Transverse colon (tissue), 4 donors: ENCODE measurements around the gene SLC4A3. TPM values are rescaled to one million over a fixed set of nuclear protein-coding genes. Genes with fewer than 3 reads are reported as not detected.

ENCODE experiments used
- DNase-seq: peaks from one replicate; pipeline ENCODE4 v3.0.0-alpha.2; 2019
- H3K27ac ChIP-seq, 4 donors: fragments of 200-600 bp; sonication (generic); 2 replicates each; pipeline ENCODE4 v1.5.1; 2016 to 2018; ENCODE audit warnings: inconsistent platforms in 4 of 4
- H3K27me3 ChIP-seq: fragments of 200-600 bp; sonication (generic); 2 replicates; pipeline ENCODE4 v1.5.1; 2017; ENCODE audit warnings: inconsistent platforms
- H3K36me3 ChIP-seq, 4 donors: fragments of 200-600 bp; sonication (generic); 2 replicates each; pipeline ENCODE4 v1.5.1; 2017 to 2019; ENCODE audit warnings: inconsistent platforms in 4 of 4
- H3K4me1 ChIP-seq, 4 donors: fragments of 200-600 bp; sonication (generic); 2 replicates each; pipeline ENCODE4 v1.5.1; 2017 to 2020; ENCODE audit warnings: inconsistent platforms in 4 of 4
- H3K4me3 ChIP-seq, 4 donors: fragments of 200-600 bp; sonication (generic); 1 replicate in 1 of 4; 2 replicates in 3 of 4; pipeline versions ENCODE4 v1.5.1 to v1.6.1; 2017 to 2019; ENCODE audit warnings: inconsistent platforms in 4 of 4
- H3K9me3 ChIP-seq, 2 donors: fragments of 200-600 bp; sonication (generic); 2 replicates each; pipeline ENCODE4 v1.5.1; 2017 to 2019; ENCODE audit warnings: inconsistent platforms in 2 of 2
- CTCF ChIP-seq, 5 experiments: fragments of 200-600 bp in 3 of 5; fragments of 450-650 bp in 2 of 5; sonication (generic) in 3 of 5; IDR thresholded peaks; 1 replicate in 2 of 5; 2 replicates in 3 of 5; pipeline ENCODE4 v1.5.1; 2016 to 2017; ENCODE audit warnings: antibody characterized with exemption in 5 of 5, inconsistent platforms in 3 of 5, mild to moderate bottlenecking in 2 of 5, moderate library complexity in 1 of 5
- EP300 ChIP-seq: sonication (generic); formaldehyde crosslinking; IDR thresholded peaks from one replicate; pipeline ENCODE4 v1.6.1; 2017; ENCODE audit warnings: antibody characterized with exemption, low read depth
- POLR2A ChIP-seq: fragments of 450-650 bp; IDR thresholded peaks from one replicate; pipeline ENCODE4 v1.6.1; 2016; ENCODE audit warnings: antibody characterized with exemption, mild to moderate bottlenecking, moderate library complexity
- POLR2AphosphoS5 ChIP-seq, 3 donors: sonication (generic); formaldehyde crosslinking; IDR thresholded peaks; one replicate each; pipeline ENCODE4 v1.6.1; 2016; ENCODE audit warnings: antibody characterized with exemption in 3 of 3
- WGBS, 2 donors: methylation state at CpG; one replicate each; pipeline ENCODE4 v1.1.5; 2018; ENCODE audit warnings: low coverage in 1 of 2; 5-methylcytosine and 5-hydroxymethylcytosine counted together
- in situ Hi-C, 4 donors: fragments of 200-750 bp; cut with MboI; loops; one replicate each; pipeline versions ENCODE4 v1.15.0 to v1.15.1; 2017; ENCODE audit warnings: low sequenced_read_pairs in 3 of 4, low pct_ligation_motif_present in 1 of 4, low pct_unique_long_range_greater_than_20kb in 1 of 4
- intact Hi-C: fragments of 100-400 bp; cut with DNase I; formaldehyde crosslinking; loops from one replicate; pipeline ENCODE4 v1.15.1; 2023; ENCODE audit warnings: low total_unique reads
- total RNA-seq, 4 donors: library from RNA; depleted of rRNA; stranded (reverse); fragments of >200 nt; gene quantifications; one replicate each; pipeline ENCODE4 v1.1.0, GENCODE V29; 2016

The SLC4A3 gene
- total RNA-seq, 4 donors from 2014 or later: 0.32 to 25.9 (median 0.68) TPM; not detected in 1

- intact Hi-C loops: loop anchor here (5.0 kb wide), 1 partner anchor 91 kb away; no protein-coding TSS in a partner anchor
- H3K4me3 ChIP-seq: no peak overlapping the region
- 75 to 78% methylated on average over 6 to 7 of the region's 7 CpGs for WGBS, 2 donors
- TF ChIP-seq CTCF (IDR thresholded peaks at IDR 0.05) (no peak), POLR2AphosphoS5 (IDR thresholded peaks at IDR 0.05) (no peak), POLR2A (no peak), EP300 (no peak)
- no peak for DNase-seq
- H3K4me1 ChIP-seq: peaks cover 0 to 12% (median 1%) of the 10 kb centered on the region in 4 donors
- no peaks in the 10 kb centered on the region for H3K9me3 ChIP-seq
- H3K36me3 ChIP-seq: no peaks in the 10 kb centered on the region
- peaks cover 3% of the 10 kb centered on the region for H3K27me3 ChIP-seq
- H3K27ac ChIP-seq: no peak overlapping the region
- in situ Hi-C loops: loop anchor here in 1 of 4 donors (10.0 kb wide), 1 partner anchor 108 kb away; no protein-coding TSS in a partner anchor
Observed at GRCh38 chr2:219643084-219643473, 15.6 kb downstream of the SLC4A3 start.

GRCh38 chr2:219643788-219644398 is 16.5 kb downstream of the SLC4A3 start:
- in situ Hi-C loops (loop anchor here in 1 of 4 donors (10.0 kb wide), 1 partner anchor 109 kb away; no protein-coding TSS in a partner anchor), intact Hi-C loops (loop anchor here (5.0 kb wide), 1 partner anchor 92 kb away; no protein-coding TSS in a partner anchor)
- Histone ChIP-seq H3K9me3 (no peaks in the 10 kb centered on the region), H3K4me1 (peaks cover 0 to 12% (median 1%) of the 10 kb centered on the region in 4 donors), H3K27me3 (peaks cover 3% of the 10 kb centered on the region), H3K4me3 (no peak overlapping the region), H3K36me3 (no peaks in the 10 kb centered on the region), H3K27ac (no peak overlapping the region)
- DNase-seq: no peak
- 73 to 91% methylated on average over 7 to 14 of the region's 14 CpGs for WGBS, 2 donors
- TF ChIP-seq EP300: no peak
- no peak for TF ChIP-seq POLR2AphosphoS5 (IDR thresholded peaks at IDR 0.05)
- TF ChIP-seq POLR2A: no peak
- no peak for TF ChIP-seq CTCF (IDR thresholded peaks at IDR 0.05)

- H3K4me3 ChIP-seq: no peak overlapping the region
- no peak for DNase-seq
- in situ Hi-C loops: loop anchor here in 1 of 4 donors (10.0 kb wide), 1 partner anchor 110 kb away; no protein-coding TSS in a partner anchor
- H3K9me3 ChIP-seq: no peaks in the 10 kb centered on the region
- H3K36me3 ChIP-seq: no peaks in the 10 kb centered on the region
- peaks cover 0 to 12% (median 1%) of the 10 kb centered on the region in 4 donors for H3K4me1 ChIP-seq
- TF ChIP-seq EP300 (no peak), POLR2A (no peak), POLR2AphosphoS5 (IDR thresholded peaks at IDR 0.05) (no peak), CTCF (IDR thresholded peaks at IDR 0.05) (no peak)
- WGBS, 2 donors: 76 to 86% methylated on average over 2 to 17 of the region's 17 CpGs
- intact Hi-C loops: loop anchor here (5.0 kb wide), 1 partner anchor 93 kb away; no protein-coding TSS in a partner anchor
- no peak overlapping the region for H3K27ac ChIP-seq
- H3K27me3 ChIP-seq: peaks cover 12% of the 10 kb centered on the region
Observed at GRCh38 chr2:219644801-219645480, 17.5 kb downstream of the SLC4A3 start.
